Peyer's patch (tissue), 4 donors: Measurements from ENCODE around the gene RSL1D1.

ENCODE experiments used
- POLR2A ChIP-seq, 2 donors: fragments of 450-650 bp; IDR thresholded peaks; one replicate each; pipeline ENCODE4 v1.5.1; 2017; ENCODE audit warnings: antibody characterized with exemption in 2 of 2, mild to moderate bottlenecking in 2 of 2, moderate library complexity in 2 of 2
- TF ChIP-seq, protein P1 (sequence below), 6 experiments: fragments of 450-650 bp in 4 of 6; fragments of 200-600 bp in 2 of 6; sonication (generic) in 1 of 6; IDR thresholded peaks; one replicate each; pipeline ENCODE4 v1.5.1; 2017 to 2019; ENCODE audit warnings: antibody characterized with exemption in 6 of 6, mild to moderate bottlenecking in 3 of 6, moderate library complexity in 1 of 6

DNA sequence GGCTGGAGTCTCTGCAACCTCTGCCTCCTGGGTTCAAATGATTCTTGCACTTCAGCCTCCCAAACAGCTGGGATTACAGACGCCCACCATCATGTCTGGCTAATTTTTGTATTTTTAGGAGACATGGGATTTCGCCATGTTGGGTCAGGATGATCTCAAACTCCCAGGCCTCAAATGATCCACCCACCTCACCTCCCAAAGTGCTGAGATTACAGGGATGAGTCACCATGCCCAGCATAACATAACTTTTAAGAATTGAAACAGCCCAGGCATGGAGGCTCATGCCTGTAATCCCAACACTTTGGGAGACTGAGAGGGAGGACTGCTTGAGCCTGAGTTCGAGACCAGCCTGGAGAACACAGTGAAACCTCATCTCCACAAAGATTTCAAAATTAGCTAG, 2.5 kb downstream of the RSL1D1 start:
- TF ChIP-seq, protein P1, sequence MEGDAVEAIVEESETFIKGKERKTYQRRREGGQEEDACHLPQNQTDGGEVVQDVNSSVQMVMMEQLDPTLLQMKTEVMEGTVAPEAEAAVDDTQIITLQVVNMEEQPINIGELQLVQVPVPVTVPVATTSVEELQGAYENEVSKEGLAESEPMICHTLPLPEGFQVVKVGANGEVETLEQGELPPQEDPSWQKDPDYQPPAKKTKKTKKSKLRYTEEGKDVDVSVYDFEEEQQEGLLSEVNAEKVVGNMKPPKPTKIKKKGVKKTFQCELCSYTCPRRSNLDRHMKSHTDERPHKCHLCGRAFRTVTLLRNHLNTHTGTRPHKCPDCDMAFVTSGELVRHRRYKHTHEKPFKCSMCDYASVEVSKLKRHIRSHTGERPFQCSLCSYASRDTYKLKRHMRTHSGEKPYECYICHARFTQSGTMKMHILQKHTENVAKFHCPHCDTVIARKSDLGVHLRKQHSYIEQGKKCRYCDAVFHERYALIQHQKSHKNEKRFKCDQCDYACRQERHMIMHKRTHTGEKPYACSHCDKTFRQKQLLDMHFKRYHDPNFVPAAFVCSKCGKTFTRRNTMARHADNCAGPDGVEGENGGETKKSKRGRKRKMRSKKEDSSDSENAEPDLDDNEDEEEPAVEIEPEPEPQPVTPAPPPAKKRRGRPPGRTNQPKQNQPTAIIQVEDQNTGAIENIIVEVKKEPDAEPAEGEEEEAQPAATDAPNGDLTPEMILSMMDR (IDR thresholded peaks at IDR 0.05), result no peak
- TF ChIP-seq POLR2A (IDR thresholded peaks at IDR 0.05), result no peak
